Osteoblast (primary cell): Measurements from ENCODE around the gene SLC44A5. TPM values are rescaled to one million over a fixed set of nuclear protein-coding genes. Genes with fewer than 3 reads are reported as not detected.

Experiments used
- DNase-seq: peaks from one replicate; pipeline ENCODE4 v3.0.0; 2011; ENCODE audit warnings: low spot score, mixed read lengths; ENCODE audit not compliant: insufficient read length; ENCODE audit errors: missing footprints
- H2AFZ ChIP-seq: 2 replicates; pipeline ENCODE4 v1.6.0; 2011; ENCODE audit warnings: mild to moderate bottlenecking, low read length
- H3K27ac ChIP-seq: 2 replicates; pipeline ENCODE4 v1.5.1; 2011; ENCODE audit warnings: mild to moderate bottlenecking, low read depth, low read length, moderate library complexity
- H3K27me3 ChIP-seq: 2 replicates; pipeline ENCODE4 v1.6.0; 2012; ENCODE audit warnings: mild to moderate bottlenecking, control low read depth, inconsistent platforms, low read length, moderate library complexity; ENCODE audit not compliant: insufficient read depth
- H3K36me3 ChIP-seq: 2 replicates; pipeline ENCODE4 v1.5.1; 2011; ENCODE audit warnings: mild to moderate bottlenecking, low read length, control low read depth, moderate library complexity; ENCODE audit not compliant: insufficient read depth
- H3K4me1 ChIP-seq: 2 replicates; pipeline ENCODE4 v1.5.1; 2011; ENCODE audit warnings: mild to moderate bottlenecking, low read length, control low read depth, moderate library complexity; ENCODE audit not compliant: insufficient read depth
- H3K4me2 ChIP-seq: 2 replicates; pipeline ENCODE4 v1.6.0; 2011; ENCODE audit warnings: mild to moderate bottlenecking, low read length; ENCODE audit not compliant: insufficient read depth
- H3K4me3 ChIP-seq: fragments of 200-600 bp; sonication (generic); 3 replicates; pipeline ENCODE4 v1.5.1; 2012; ENCODE audit warnings: mild to moderate bottlenecking, low read length, inconsistent platforms; ENCODE audit not compliant: insufficient read depth
- H3K79me2 ChIP-seq: 2 replicates; pipeline ENCODE4 v1.6.0; 2012; ENCODE audit warnings: mild to moderate bottlenecking, low read length, control low read depth, inconsistent platforms; ENCODE audit not compliant: insufficient read depth
- H3K9me3 ChIP-seq: 2 replicates; pipeline ENCODE4 v1.5.1; 2011; ENCODE audit warnings: low read depth, low read length, control low read depth
- H4K20me1 ChIP-seq: 2 replicates; pipeline ENCODE4 v1.6.0; 2012; ENCODE audit warnings: mild to moderate bottlenecking, low read length, control low read depth; ENCODE audit not compliant: insufficient read depth
- total RNA-seq: library from RNA; depleted of rRNA; stranded (reverse); fragments of >200 nt; gene quantifications from 2 replicates; pipeline ENCODE4 v1.2.3, GENCODE V29; 2012
- TF ChIP-seq, protein P1 (sequence below): IDR thresholded peaks from 2 replicates; pipeline ENCODE4 v1.5.1; 2011; ENCODE audit warnings: mild to moderate bottlenecking, low read depth, low read length, moderate library complexity; ENCODE audit errors: extremely low read depth

The SLC44A5 gene
- total RNA-seq, 1 donor, result 0.36 TPM

DNA sequence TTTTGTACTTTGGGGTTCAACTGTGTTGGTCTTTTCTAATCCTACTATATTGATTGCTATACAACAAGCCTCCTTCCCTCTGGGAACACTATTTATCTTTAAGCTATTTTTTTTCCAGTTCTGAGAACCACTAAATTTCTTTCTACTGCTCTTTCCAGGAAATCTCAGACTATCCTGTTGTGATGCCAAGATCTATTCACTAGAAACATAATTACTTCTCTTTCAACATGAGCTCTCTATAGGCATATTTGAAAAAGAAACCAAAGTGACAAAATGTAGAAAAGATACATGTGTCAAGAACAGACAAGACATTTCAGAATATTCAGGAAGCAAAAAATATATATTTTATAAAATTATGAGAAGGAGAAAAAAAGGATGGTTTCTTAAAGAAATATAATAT is 82.9 kb downstream of the SLC44A5 start:
- Histone ChIP-seq H3K4me1 (no peaks in the 10 kb centered on the region), H3K27ac (no peak overlapping the region), H3K79me2 (no peaks in the 10 kb centered on the region), H3K36me3 (no peaks in the 10 kb centered on the region), H3K9me3 (no peaks in the 10 kb centered on the region), H3K27me3 (no peaks in the 10 kb centered on the region), H2AFZ (no peak overlapping the region), H3K4me3 (no peak overlapping the region), H3K4me2 (no peak overlapping the region), H4K20me1 (no peaks in the 10 kb centered on the region)
- no peak for DNase-seq
- TF ChIP-seq, protein P1, sequence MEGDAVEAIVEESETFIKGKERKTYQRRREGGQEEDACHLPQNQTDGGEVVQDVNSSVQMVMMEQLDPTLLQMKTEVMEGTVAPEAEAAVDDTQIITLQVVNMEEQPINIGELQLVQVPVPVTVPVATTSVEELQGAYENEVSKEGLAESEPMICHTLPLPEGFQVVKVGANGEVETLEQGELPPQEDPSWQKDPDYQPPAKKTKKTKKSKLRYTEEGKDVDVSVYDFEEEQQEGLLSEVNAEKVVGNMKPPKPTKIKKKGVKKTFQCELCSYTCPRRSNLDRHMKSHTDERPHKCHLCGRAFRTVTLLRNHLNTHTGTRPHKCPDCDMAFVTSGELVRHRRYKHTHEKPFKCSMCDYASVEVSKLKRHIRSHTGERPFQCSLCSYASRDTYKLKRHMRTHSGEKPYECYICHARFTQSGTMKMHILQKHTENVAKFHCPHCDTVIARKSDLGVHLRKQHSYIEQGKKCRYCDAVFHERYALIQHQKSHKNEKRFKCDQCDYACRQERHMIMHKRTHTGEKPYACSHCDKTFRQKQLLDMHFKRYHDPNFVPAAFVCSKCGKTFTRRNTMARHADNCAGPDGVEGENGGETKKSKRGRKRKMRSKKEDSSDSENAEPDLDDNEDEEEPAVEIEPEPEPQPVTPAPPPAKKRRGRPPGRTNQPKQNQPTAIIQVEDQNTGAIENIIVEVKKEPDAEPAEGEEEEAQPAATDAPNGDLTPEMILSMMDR, result no peak

DNA sequence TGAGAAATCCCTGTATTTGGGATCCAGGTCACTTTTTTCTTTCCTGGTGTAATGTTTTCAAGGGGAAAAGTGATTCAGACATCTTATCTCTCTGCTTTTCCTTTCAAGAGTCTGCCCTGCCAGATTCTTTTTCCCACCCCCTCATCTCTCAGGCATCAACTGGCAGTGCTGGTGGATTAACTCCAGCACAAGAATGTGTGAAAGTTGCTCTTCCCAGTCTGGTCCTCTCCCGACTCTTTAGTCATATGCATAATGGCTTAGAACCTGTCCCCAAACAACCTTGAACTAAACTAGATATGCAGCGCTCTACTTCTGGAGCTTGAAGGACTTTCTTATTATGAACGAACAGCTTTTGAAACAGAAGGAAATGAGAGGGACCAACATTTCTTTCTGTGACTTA is 88.5 kb downstream of the SLC44A5 start:
- H3K9me3 ChIP-seq, result no peaks in the 10 kb centered on the region
- H3K4me3 ChIP-seq, result no peak overlapping the region
- H4K20me1 ChIP-seq, result no peaks in the 10 kb centered on the region
- no peak for DNase-seq
- no peak overlapping the region for H3K4me2 ChIP-seq
- H2AFZ ChIP-seq, result no peak overlapping the region
- H3K27ac ChIP-seq, result no peak overlapping the region
- no peaks in the 10 kb centered on the region for H3K36me3 ChIP-seq
- TF ChIP-seq, protein P1, result no peak
- no peaks in the 10 kb centered on the region for H3K4me1 ChIP-seq
- no peaks in the 10 kb centered on the region for H3K79me2 ChIP-seq
- no peaks in the 10 kb centered on the region for H3K27me3 ChIP-seq

DNA sequence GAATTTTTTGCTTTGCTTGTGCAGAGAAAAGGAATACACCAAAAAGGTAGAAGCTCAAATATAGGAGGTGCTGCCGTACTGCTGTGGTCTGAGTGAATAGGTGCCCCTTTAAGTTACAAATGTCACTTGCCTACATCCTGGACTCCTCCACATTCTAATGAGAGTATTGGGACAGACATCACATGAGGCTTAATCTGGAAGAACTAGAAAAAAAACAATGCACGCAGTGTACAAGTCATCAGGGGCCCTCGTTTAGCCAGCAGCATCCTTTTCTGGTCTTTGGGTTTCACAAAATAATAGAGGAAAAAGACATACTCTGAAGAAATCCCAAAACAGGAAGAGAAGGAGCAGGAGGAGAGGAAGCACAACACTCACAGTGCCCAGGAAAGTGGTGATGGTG is 89.3 kb downstream of the SLC44A5 start:
- H2AFZ ChIP-seq, result no peak overlapping the region
- no peaks in the 10 kb centered on the region for H3K9me3 ChIP-seq

DNA sequence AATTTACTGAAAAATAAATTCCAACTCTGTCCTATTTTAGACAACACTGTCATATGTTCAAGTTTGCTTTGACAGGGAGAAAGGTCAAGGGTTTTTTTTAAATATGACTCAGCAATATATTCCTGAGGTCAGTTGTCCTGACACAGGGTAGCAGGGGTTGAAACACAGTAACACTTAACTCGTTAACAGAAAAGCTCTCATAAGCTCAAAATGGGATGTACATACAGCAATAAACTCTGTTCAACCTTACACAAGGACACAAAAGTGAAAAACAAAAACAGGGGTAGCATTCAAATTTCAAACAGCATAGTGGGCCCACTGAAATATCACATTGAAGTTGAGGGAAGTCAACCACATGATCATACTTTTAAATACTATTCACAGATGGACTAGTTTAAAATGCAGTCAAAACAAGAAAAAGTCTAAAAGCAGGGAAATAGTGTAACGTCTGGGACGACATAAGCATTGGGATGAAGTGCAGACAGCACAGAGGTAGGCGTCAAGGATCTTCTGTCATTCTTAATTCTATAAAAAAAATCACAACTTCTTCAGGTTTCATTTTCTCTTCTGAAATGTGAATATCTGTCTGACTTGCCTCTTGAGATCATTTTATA is 89.9 kb downstream of the SLC44A5 start:
- H3K36me3 ChIP-seq, result no peaks in the 10 kb centered on the region
- H4K20me1 ChIP-seq, result no peaks in the 10 kb centered on the region
- H3K79me2 ChIP-seq, result no peaks in the 10 kb centered on the region
- H3K4me2 ChIP-seq, result no peak overlapping the region
- H3K4me3 ChIP-seq, result no peak overlapping the region
- TF ChIP-seq, protein P1, result no peak
- H3K27ac ChIP-seq, result no peak overlapping the region
- H2AFZ ChIP-seq, result no peak overlapping the region
- H3K4me1 ChIP-seq, result no peaks in the 10 kb centered on the region
- no peaks in the 10 kb centered on the region for H3K9me3 ChIP-seq
- H3K27me3 ChIP-seq, result no peaks in the 10 kb centered on the region
- no peak for DNase-seq

More for the DNA sequence above, 89.3 kb downstream of the SLC44A5 start:
- Histone ChIP-seq H3K4me2 (no peak overlapping the region), H3K4me3 (no peak overlapping the region), H3K27me3 (no peaks in the 10 kb centered on the region), H4K20me1 (no peaks in the 10 kb centered on the region), H3K4me1 (no peaks in the 10 kb centered on the region), H3K36me3 (no peaks in the 10 kb centered on the region), H3K79me2 (no peaks in the 10 kb centered on the region), H3K27ac (no peak overlapping the region)
- TF ChIP-seq, protein P1, result no peak
- no peak for DNase-seq
